Activated CD4-positive, CD25-positive, alpha-beta regulatory T cell treated with anti-CD3 and anti-CD28 coated beads, Interleukin-2, amount 50 U/mL, for 16 hours (primary cell): ENCODE data around the gene AGXT2.

Source experiments
- DNase-seq: peaks from one replicate; pipeline ENCODE4 v3.0.0-alpha.2; 2020; ENCODE audit warnings: low read depth, low spot score

The AGXT2 gene, protein sequence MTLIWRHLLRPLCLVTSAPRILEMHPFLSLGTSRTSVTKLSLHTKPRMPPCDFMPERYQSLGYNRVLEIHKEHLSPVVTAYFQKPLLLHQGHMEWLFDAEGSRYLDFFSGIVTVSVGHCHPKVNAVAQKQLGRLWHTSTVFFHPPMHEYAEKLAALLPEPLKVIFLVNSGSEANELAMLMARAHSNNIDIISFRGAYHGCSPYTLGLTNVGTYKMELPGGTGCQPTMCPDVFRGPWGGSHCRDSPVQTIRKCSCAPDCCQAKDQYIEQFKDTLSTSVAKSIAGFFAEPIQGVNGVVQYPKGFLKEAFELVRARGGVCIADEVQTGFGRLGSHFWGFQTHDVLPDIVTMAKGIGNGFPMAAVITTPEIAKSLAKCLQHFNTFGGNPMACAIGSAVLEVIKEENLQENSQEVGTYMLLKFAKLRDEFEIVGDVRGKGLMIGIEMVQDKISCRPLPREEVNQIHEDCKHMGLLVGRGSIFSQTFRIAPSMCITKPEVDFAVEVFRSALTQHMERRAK

DNA sequence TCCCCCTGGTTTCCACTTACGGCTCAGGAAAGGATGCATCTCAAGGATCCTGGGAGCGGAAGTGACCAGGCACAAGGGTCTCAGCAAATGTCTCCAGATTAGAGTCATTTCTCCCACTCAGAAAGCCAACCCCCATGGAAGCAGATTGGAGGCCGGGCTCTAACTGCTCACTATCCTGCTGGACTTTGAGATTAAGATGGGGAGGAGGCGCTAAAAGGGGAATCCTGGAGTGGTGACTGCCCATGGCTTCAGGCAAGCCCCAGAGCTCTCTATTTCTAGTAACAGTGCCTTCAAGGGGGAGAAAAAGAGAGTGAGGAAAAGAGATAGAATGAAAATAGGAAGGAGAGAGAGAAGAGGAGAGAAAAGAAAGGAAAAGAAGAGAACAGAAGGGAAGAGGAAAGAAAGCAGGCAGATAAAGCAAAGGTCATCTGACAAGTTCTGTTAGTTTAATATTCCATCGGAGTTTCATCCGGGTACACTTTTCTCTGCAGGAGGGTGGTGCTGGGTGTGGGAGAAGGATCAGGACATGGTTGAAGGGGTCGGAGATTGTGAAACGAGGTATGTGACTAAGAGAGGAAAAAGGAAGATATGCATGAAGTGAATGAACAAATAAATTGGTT is at the start of gene AGXT2:
Gene AGXT2, minus strand, starts transcription at position 165 of the 620 bp plus-strand sequence. Its CDS starts 57 bp downstream, at position 108.
- no peak for DNase-seq

DNA sequence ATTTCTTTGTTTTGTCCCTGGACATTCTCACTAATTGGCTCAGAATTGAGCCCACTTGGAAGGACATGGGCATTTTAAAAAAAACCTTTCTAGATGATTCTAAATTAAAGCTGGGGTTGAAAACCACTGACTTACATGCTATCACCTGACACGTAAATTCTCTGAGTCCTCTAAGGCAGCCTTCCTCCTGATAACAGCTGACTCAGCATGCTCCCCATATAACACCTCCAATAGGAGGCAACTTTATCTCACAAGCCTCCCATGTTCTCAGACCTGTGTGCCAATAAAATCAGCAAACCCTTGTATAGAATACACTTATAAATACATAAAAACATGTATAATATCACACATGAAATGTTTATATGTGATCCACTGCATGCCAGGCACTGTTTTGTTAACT is 49.2 kb upstream of the AGXT2 start:
- DNase-seq: no peak

DNA sequence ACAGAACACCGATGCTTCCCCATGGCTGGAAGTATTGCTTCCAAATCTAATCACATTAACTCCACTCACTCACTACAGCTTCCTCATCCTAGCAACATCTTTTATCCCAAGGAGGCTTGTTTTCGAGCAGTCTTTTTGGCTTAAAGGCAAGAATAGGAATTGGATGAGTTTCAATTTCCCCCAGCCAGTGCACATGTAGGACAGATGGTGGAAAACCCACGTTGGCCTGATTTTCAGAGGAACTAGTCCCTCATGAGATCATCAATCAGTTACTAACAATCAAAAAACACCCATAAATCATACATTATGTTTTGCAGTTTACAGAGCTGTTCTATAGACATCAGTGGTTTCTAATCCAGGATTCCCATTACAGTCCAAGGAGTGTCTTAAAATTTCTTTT is 48.5 kb upstream of the AGXT2 start:
- no peak for DNase-seq

DNA sequence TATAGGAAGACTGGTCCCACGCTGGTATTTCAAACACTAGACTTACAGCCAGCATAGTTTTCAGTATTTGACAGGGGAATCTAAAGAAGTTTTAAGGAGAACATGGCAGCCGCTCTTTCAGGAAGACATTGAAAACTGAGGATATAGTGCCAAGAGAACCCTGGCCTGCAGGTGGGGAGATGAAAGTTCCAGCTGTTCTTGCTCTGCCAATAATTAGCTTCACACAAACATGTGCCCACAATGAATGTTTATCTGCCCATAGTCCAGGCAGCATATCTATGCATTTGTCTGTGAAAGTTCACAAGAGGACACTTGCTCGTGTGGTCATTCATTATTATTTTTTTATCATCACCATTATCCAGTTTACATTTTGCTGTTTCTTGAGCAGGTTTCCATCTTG is 47.6 kb upstream of the AGXT2 start:
- DNase-seq: no peak

DNA sequence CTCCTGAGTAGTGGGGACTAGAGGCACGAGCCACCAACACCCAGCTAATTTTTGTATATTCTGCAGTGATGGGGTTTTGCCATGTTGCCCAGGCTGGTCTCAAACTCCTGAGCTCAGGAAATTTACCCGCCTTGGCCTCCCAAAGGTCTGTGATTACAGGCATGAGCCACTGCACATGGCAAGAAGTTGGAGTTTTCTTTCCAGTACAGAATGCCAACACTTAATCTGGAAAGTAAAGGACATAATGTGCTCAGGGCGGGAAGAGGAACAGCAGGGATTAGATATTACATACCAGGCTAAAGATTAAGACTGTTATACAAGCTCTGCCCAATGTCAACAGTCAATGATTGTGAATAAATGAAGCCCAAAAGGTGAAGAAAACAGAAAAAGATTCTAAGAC is 47.2 kb upstream of the AGXT2 start:
- no peak for DNase-seq

DNA sequence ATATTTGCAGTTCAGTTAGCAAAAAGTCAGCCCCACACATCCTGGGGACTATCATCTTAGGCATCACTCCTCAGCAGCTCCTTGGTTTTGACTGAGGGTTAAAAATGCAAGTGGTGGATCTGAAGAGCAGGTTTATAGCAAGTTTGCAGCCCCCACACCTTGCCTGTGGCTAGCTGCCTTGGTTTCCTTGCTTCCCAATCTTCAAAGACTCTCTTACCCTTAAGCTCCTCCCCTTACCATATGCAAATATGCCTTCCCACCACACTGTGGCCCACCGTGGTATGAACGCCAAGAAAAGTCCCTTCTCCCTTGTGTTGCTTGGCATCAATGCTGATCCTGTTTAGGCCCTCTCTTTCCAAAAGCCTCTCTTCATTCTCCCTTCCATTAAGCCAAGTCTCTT is 45.0 kb upstream of the AGXT2 start:
- no peak for DNase-seq

DNA sequence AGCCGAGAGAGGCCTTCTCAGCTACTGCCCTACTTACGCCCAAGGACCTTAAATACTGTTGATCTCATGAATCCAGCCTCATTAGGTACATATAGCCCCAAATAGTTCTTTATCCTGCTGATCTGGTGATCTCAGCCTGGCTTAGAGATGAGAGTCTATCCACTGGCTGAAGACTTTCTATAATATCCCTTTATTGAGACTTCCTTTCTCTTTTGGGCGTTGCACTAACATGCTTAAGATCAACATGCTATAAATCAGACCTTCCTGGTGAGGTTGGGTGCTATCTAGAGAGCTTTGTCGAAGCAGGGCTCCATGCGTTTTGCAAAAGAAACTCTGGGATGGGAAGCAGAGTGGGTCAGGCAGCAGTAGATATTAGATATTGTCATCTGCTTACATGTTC is 44.0 kb upstream of the AGXT2 start:
- no peak for DNase-seq

DNA sequence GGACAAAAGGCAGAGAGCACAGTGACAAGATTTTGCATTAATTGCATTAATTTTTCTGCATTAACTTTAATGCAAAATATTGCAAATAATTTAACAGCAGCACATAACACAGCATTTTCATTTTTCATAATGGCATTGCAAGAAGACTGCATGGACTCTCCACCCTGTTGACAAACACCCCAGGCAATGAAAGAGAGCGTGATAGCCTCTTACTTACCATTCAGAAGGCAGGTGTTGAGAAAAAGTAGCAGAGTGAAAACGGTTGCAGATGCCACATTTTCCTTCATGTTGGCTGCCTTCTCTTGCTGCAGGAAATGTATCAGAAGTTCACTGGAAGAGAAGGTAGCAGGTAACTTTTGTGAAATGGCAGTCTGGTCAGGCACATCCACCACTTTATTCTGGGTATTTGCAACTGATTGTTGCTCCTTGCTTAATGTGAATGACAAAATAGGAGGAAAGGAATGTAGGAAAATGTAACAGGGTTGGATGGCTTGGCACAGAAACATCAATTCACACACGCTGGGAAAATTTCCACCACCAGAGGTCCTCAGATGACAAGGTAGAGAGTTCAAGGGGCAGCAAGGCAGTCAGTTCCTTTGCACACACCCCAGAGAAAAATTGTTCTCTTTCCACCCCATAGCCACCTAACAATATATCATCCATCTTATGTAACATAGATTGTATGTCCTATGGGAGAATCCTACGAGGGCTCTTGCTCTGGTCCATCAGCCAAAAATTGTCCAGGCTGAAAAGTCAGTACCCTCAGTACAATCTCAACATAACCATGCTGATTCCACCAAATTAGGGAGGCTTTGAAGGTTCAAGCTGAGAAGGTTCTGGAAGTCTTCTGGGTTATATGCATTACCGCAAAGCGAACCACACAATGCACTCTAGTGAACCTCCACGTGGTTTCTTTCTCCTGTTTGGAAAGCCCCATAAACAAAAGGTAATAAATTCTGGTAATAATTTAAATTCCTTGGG is 41.9 kb upstream of the AGXT2 start:
- no peak for DNase-seq

DNA sequence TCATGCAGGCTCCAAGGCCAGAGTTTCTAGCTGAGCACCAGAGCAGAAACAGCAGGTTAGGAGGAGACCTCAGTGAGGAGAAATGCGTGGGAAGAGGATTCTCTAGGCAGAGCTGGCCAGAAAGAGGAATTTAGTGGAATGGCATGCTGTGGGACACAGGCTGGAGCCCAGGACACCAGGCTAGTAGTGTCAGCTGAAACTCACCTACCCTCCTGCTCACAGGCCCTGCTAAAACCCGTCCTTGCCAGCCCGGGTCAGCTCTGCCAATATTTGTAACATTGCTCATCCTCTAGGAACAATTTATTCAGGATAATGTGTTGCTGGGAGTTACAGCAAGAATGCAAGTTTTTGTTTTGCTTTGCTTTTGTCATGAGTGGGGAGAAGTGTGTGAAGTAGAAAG is 40.2 kb upstream of the AGXT2 start:
- DNase-seq: no peak

DNA sequence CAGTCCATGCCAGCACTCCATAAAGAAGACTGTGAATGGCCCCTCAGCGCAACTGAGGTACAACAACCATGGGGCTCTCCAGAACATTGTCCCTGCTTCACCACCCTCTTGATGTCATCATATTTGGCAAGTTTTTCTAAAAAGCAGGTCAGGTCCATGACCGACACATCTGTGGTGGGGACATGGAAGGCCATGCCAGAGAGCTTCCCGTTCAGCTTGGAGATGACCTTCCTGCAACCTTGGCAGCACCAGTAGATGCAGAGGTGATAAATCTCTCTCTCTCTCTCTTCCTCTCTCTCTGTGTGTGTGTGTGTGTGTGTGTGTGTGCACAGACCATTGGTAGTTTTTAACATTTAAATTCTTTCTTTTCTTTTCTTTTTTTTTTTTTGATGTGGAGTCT is 35.4 kb upstream of the AGXT2 start:
- no peak for DNase-seq

DNA sequence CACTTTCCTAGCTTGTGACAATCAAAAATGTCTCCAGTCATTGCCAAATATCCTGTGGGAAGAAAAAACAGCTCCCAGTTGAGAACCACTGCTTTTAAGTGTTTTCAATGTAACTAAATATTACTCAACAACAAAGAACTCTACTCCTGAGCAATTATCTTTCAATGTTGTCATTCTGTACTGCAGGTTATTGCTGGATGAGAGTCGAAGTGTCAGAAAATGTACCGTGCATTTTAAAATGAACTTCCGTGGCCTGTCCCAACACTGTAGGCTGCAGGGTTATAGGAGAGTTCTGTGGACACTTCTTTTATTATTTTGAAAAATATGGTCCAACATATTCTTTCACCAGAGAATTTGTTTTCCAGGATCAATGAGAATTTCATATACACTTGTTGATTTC is 34.8 kb upstream of the AGXT2 start:
- no peak for DNase-seq

DNA sequence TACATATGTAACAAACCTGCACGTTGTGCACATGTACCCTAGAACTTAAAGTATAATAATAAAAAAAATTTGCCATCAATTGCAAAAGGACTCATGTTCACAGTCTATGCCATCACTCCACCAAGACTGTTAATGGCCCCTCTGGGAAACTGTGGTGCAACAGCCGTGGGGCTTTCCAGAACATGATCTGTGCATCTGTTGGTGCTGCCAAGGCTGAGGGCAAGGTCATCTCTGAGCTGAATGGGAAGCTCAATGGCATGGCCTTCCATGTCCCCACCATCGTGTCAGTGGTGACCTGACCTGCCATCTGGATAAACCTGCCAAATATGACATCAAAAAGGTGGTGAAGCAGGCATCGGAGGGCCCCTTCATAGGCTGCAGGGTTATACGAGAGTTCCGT is 33.4 kb upstream of the AGXT2 start:
- DNase-seq: no peak

DNA sequence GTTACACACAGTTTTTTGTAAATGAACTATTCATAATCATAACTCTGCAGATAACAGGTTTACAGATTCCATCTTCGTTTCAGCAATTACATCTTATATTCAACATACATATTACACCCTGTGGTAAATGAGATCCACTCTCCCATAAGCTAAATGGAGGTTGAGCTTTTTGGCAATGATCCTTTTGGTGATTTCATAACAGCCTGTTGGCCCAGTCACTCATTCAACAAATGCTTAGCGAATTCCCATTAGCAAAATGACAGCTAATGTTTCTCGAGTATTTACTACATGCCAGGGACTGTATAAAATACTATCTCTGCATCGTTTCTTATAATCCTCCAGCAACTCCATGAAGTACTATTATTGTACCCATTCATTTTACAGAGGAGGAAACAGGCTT is 25.4 kb upstream of the AGXT2 start:
- DNase-seq: no peak

DNA sequence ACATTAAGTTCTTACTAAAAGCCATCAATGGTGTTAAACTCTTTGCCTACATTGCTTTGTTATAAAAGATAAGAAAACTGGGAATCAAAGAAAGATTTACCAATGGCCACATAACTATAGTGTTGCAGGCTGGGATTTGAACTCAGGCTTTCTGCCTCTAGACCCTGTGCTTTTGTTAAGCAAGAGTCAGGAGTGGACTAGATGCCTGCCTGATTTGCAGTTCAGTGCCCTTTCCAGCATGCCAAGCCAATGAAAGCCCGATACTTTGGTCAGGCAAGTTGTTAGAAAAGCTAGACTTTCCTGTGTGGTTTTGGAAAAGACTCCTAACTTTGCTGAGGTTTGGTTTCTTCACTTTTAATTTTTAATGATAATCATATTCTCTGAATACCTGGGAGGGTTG is 21.4 kb upstream of the AGXT2 start:
- no peak for DNase-seq

DNA sequence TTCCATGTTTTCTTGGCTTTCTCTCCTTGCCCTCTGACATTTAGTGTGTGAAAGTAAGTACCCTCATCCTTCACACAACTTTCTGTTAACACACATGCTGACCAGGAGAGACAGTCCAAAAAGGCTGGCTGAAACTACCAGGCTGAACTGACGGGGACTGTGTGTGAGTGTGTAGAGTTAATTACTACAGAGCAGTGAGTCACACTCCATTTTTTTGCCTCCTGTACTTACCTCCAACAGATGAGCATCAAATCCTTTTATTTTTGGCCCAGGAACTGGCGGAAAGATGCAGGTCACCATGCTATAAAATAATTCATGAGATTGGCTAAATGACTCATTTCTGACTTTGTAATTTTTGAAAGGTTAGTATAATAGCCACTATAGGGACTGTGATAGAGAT is 20.2 kb upstream of the AGXT2 start:
- no peak for DNase-seq

DNA sequence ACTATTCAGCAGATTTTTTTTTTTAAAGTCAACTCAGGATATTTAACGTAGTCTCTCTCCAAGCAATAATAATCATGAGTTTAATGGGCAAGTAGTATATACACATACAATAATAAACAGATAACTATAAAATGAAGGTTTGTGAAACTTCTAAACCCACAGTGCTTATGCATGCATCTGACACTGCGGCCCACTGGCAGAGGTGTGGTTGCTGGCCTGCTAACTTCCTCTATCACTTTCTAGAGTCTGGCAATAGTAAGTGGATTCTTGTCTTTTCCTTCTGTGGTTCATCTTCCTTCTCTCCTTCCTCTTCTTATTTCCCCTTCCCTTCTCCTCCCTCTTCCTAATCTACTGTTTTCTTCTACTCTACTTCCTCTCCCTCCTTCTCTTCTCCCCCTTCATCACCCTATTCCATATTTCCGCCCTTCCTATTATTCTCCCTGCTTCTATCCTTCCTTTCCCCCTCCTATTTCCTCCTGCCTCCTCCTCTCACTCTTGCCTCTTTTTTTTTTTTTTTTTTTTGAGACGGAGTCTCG is 18.6 kb upstream of the AGXT2 start:
- no peak for DNase-seq

DNA sequence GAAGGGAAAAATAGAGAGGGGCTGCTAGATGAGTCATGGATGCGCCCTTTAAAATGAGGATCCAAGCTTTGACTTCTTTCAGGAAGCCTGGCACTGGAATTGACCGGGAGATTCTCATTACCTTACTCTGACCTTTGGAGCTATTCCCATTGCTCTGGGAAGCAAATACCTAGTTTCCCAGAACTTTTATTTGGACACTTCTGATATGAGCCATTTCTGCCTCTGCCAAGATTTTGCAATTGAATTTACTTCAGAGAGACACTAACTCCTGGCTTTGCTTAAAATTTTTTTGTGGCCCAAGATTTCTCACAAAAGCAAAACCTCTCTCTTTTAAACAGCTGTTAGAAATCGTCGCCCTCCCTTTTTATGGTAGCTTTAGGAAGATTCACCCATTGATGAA is 15.7 kb upstream of the AGXT2 start:
- DNase-seq: no peak

DNA sequence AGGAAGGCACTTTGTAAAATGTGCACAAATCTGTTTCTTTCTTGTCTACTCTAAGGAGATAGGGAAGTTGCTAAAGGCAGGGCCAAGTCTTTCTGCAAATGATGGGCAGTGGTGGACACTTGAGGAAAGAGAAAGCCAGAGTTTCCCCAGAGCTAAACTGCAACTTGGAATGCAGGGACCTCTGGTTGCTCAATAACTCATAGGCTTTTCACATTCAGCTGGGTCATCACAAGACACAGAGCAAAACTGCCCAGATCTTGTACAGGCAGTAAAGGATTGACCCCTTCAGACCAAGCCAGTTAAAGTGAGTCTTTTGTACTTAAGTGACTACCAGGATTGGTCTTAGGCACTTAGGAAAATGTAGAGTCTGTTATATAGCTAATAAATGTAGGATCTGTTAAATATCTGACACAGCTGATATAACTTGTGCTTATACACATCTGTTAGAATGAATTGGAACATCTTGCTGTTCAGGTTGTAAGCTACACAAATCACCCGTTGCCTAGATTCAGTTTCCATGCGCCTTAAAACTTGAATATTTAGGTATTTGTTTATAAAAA is 13.5 kb upstream of the AGXT2 start:
- DNase-seq: no peak

DNA sequence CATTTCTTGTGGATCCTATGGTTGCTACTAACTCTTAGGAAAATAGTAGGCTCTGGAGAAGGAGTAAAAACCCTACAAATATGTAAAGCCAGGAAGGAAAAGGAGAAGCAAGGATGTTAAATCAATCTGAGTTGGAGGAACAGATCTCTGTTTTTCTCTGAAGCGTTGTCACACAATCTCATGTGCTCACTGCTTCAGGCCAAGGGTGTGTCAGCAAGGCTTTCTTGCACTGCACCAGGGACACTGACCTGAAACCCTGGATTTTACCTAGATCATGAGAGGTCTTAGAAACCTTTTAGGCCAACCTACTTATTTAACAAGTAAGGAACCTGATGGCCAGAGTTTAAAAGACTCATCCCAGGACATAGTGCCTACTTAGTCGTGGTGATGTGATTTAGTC is 12.5 kb upstream of the AGXT2 start:
- DNase-seq: no peak

DNA sequence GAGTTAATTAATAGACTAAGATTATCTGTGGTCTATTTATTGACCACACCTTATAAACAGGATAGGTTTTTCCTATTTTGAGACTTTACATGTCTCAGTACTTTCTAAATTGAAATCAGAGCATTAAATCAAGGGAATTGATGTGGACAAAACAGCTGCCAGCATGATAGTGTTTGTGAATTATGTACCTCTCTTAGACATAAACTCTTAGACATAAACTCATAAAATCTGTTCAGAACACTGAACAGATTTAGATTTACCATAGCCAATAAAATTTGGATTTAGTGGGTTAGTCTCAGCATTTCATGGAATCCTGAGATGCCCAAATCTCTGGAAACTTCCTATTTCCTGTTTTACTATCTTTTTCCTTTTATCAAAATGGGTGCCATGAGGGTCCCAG is 11.5 kb upstream of the AGXT2 start:
- no peak for DNase-seq

DNA sequence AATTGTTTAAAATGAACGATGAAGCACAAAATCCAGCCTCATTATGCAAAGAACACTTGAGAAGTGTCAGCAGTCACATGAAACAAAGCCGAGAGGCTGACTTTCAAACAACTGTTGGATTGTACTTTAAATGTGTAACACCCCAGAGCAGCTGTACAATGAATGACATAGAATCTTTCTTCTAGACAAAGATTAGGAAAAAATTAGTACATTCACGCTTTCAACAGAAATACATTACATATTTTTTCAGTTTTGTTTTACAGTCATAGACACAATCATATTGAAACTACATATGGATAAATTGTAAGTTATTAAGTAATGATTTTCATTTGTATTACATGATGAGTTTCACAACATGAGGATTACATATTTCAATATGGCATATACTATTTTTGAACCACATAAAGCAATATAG is 10.6 kb upstream of the AGXT2 start:
- no peak for DNase-seq

DNA sequence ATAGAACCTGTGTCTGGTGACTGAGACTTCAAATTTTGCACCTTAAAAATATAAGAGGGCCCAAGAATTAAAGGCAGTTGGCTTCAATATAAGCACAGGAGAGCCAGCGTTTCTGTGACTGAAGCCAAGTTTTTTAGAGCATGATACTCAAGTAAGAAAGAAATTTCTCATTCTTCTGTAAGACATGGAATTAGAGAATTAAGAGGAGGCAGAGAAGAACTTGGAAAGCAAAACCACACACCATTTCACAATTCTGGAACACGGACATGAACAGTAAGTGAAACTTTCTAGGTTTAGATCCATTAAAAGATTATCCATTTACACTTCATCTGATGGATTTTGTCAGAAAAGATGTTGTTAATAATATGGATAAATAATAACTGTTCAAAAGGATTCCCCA is 8.9 kb upstream of the AGXT2 start:
- DNase-seq: no peak
